Heart right ventricle (tissue), 16 donors: ENCODE measurements around the gene GPR55. TPM values are rescaled to one million over a fixed set of nuclear protein-coding genes. Genes with fewer than 3 reads are reported as not detected.

Source experiments
- ATAC-seq, 8 donors: fragments of 200-7000 bp; cut with Tn5 transposase; one replicate each; pipeline ENCODE4 v1.9.1; 2020; ENCODE audit warnings: mild to moderate bottlenecking in 8 of 8, moderate library complexity in 8 of 8, moderate number of reproducible peaks in 1 of 8
- DNase-seq, 2 donors: peaks; one replicate each; pipeline ENCODE4 v3.0.0-alpha.2; 2020
- H3K27ac ChIP-seq, 10 donors: fragments of 200-600 bp; sonication (generic) in 2 of 10; one replicate each; pipeline versions ENCODE4 v1.5.0 to v1.8.0; 2020 to 2022; ENCODE audit warnings: mild to moderate bottlenecking in 3 of 10
- H3K27me3 ChIP-seq, 7 donors: fragments of 200-600 bp; one replicate each; pipeline ENCODE4 v1.8.0; 2021 to 2022; ENCODE audit warnings: mild to moderate bottlenecking in 2 of 7
- H3K36me3 ChIP-seq, 9 donors: fragments of 200-600 bp; sonication (generic) in 1 of 9; one replicate each; pipeline versions ENCODE4 v1.5.0 to v1.8.0; 2020 to 2022; ENCODE audit warnings: mild to moderate bottlenecking in 2 of 9
- H3K4me1 ChIP-seq, 9 donors: fragments of 200-600 bp; sonication (generic) in 1 of 9; one replicate each; pipeline versions ENCODE4 v1.5.0 to v1.8.0; 2020 to 2022; ENCODE audit warnings: mild to moderate bottlenecking in 4 of 9
- H3K4me3 ChIP-seq, 10 donors: fragments of 200-600 bp; sonication (generic) in 2 of 10; one replicate each; pipeline versions ENCODE4 v1.5.0 to v1.8.0; 2020 to 2022; ENCODE audit warnings: mild to moderate bottlenecking in 7 of 10, moderate library complexity in 2 of 10
- H3K9me3 ChIP-seq, 11 donors: fragments of 200-600 bp in 10 of 11; sonication (generic) in 2 of 11; one replicate each; pipeline versions ENCODE4 v1.5.0 to v1.8.0; 2013 to 2022; ENCODE audit warnings: mild to moderate bottlenecking in 2 of 11, control low read depth in 1 of 11, moderate library complexity in 1 of 11
- WGBS, 2 donors: extraction: QIAGEN DNeasy Blood & Tissue Kit; methylation state at CpG; one replicate each; pipeline ENCODE4 v1.1.7; 2013; ENCODE audit warnings: inconsistent platforms in 1 of 2; 5-methylcytosine and 5-hydroxymethylcytosine counted together
- intact Hi-C, 10 donors: fragments of 100-400 bp; cut with DNase I; formaldehyde crosslinking; loops; one replicate each; pipeline versions ENCODE4 v1.11.1 to v1.14.2; 2022
- polyA plus RNA-seq, 2 donors: library from polyadenylated mRNA; stranded (reverse); fragments of 200-250 nt; gene quantifications; one replicate each; pipeline ENCODE4 v1.2.3, GENCODE V29; 2013
- total RNA-seq, 10 donors: library from RNA; stranded (reverse); fragmentation: NEBNext Ultra II Directional in 3 of 10; extraction: Animal tissue kit (Norgen Biotek cat#: 25700) in 3 of 10; gene quantifications; one replicate each; pipeline versions ENCODE4 v1.2.1 to v1.2.4, GENCODE V29; 2021 to 2023
- TF ChIP-seq, protein P1 (sequence below), 9 donors: fragments of 200-600 bp; sonication (generic) in 2 of 9; IDR thresholded peaks; one replicate each; pipeline versions ENCODE4 v1.5.0 to v1.8.0; 2021 to 2022; ENCODE audit warnings: antibody characterized with exemption in 9 of 9, mild to moderate bottlenecking in 5 of 9, moderate library complexity in 1 of 9
- donor health status: Arrhythmogenic right ventricular cardiomyopathy.
- donor health status: ischemic (EF 13 %, LVEDD 7.1; RV severe dilation, severe dysfunction).
- donor health status: healthy with polysubstance abuse.
- donor health status: DM: no; HTN: yes; CAD: no.
- donor health status: DM: no; HTN: no; CAD: no.
- donor health status: ischemic (EF 25% LVEDD 6.9; RV normal size, moderate dysfunction).
- donor health status: ischemic (EF 25% LVEDD 5.7; RV mildly dilated, moderate dysfunction).
- donor health status: healthy.
- donor health status: DM: yes; HTN: yes; CAD: no.
- donor health status: Ischemic cardiomyopathy.
- donor health status: ischemic (EF 35%, LVEDD 5.7; RV mildly dilated, moderate dysfunction).
- donor health status: nonischemic (EF 11% LVEDD 7.7; RV severe dilation, severe dysfunction).
- donor health status: DM: yes; HTN: yes; CAD: no.
- donor health status: PGD.
- donor health status: ischemic (EF 29% LVEDD 5.4; RV normal size, mild dysfunction).
- donor health status: nonischemic (EF 23%, LVEDD 6.1; RV moderate dilation, normal function).

GPR55 gene
- total and polyA plus RNA-seq, 12 donors: 0.01 to 0.42 TPM; not detected in 10

GRCh38 chr2:230898016-230898712 lies 26.9 kb downstream of the GPR55 start:
- H3K4me1 ChIP-seq: peaks cover 0 to 11% (median 0%) of the 10 kb centered on the region in 9 donors
- no peaks in the 10 kb centered on the region for H3K9me3 ChIP-seq
- no peak overlapping the region for H3K4me3 ChIP-seq
- TF ChIP-seq, protein P1, sequence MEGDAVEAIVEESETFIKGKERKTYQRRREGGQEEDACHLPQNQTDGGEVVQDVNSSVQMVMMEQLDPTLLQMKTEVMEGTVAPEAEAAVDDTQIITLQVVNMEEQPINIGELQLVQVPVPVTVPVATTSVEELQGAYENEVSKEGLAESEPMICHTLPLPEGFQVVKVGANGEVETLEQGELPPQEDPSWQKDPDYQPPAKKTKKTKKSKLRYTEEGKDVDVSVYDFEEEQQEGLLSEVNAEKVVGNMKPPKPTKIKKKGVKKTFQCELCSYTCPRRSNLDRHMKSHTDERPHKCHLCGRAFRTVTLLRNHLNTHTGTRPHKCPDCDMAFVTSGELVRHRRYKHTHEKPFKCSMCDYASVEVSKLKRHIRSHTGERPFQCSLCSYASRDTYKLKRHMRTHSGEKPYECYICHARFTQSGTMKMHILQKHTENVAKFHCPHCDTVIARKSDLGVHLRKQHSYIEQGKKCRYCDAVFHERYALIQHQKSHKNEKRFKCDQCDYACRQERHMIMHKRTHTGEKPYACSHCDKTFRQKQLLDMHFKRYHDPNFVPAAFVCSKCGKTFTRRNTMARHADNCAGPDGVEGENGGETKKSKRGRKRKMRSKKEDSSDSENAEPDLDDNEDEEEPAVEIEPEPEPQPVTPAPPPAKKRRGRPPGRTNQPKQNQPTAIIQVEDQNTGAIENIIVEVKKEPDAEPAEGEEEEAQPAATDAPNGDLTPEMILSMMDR (IDR thresholded peaks at IDR 0.05): no peak
- no peak for DNase-seq
- H3K27me3 ChIP-seq: peaks cover 0 to 20% (median 0%) of the 10 kb centered on the region in 7 donors
- no peak overlapping the region for H3K27ac ChIP-seq
- 93 to 95% methylated on average over 13 of the region's 13 CpGs for WGBS, 2 donors
- no peak for ATAC-seq
- H3K36me3 ChIP-seq: no peaks in the 10 kb centered on the region
- intact Hi-C loops: no loop called here

DNA sequence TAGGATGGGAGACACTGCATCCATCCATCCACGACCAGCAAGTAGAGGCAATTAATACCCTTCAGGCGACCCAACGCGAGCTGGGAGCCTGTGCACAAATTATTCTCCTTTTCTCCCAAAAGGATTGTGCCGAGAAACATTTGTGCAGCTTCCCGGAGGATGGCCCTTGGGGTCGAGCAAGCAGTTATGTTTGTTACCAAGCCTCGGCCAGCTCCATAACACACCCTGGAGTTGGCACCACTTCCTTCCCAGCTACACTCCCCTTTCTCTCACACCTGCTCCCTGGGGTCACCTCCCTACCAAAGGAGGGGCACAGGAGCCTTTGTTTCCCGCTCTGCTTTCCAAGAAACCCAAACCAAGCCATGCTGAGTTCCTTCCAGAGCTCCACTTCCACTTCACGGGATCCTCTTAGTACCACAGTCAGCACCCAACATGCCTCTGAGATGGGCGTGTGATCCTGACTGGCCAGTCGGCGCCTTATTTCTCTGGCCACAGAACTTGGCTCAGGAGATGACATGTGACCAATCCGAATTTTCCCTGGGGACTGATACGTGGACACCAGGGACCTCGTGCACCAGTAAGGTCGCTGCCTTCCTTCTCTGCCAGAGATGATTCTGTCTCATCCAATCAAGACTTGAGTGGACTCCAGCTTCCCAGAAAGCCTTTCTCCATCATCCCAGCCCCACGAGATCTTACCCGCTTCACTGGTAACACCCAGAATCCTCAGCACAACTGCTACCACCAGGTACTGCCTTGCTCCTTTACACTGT lies 28.5 kb downstream of the GPR55 start:
- 80 to 82% methylated on average over 19 of the region's 19 CpGs for WGBS, 2 donors

DNA sequence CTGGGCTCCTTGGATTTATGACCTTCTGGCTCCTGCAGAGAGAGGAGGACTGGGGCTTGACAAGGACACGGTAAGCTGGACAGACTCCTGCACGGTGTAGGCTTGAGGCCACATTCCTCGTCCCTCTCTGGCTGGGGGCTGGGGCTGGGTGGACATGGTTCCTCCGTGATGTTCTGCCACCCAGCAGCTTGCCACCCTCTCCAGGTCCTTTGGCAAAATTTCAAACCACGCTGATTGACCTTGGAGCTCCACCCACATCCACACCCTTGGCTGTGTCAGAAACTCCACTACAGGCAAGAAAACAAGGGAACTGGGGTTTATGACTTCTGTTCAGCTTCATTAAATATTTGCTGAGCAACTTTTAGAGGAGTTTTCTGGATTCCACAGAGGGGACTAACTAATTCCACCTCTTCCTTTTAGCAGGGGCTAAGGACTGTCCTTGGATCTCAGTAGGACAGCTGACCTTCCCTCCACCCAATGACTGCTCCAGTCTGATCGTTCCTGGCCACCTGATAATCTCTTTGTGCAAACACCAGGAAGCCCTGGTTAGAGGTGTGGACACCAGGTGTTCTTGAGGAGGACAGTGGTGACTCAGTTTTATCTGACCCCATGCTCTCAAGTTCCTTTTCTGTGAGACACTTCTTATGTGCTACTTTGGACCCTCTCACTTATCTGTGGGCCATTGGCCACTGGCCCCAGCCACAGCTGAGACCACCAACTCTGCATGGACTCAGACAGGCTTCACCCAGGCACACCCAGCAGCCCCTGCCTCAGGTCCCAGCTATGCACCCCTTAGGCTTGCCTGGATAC lies 29.3 kb downstream of the GPR55 start:
- no peak overlapping the region for H3K27ac ChIP-seq
- H3K9me3 ChIP-seq: no peaks in the 10 kb centered on the region
- peaks cover 0 to 14% (median 0%) of the 10 kb centered on the region in 7 donors for H3K27me3 ChIP-seq
- WGBS, 2 donors: 61 to 64% methylated on average over 6 of the region's 6 CpGs
- H3K4me3 ChIP-seq: no peak overlapping the region
- H3K4me1 ChIP-seq: peaks cover 0 to 11% (median 0%) of the 10 kb centered on the region in 9 donors
- intact Hi-C loops: no loop called here
- H3K36me3 ChIP-seq: no peaks in the 10 kb centered on the region
- TF ChIP-seq, protein P1 (IDR thresholded peaks at IDR 0.05): no peak
- DNase-seq (no peak), ATAC-seq (no peak)

More for the DNA sequence above, 28.5 kb downstream of the GPR55 start:
- Histone ChIP-seq H3K9me3 (no peaks in the 10 kb centered on the region), H3K4me1 (peaks cover 0 to 11% (median 0%) of the 10 kb centered on the region in 9 donors), H3K27ac (no peak overlapping the region), H3K36me3 (no peaks in the 10 kb centered on the region), H3K4me3 (no peak overlapping the region), H3K27me3 (peaks cover 0 to 15% (median 0%) of the 10 kb centered on the region in 7 donors)
- no peak for DNase-seq
- ATAC-seq: no peak
- TF ChIP-seq, protein P1 (IDR thresholded peaks at IDR 0.05): no peak
- intact Hi-C loops: no loop called here
